HG02678 (cell line): ENCODE results near the gene TRAK1.

Source experiments
- ATAC-seq: cut with Tn5 transposase; IDR thresholded peaks from one replicate; pipeline ENCODE4 v1.9.1; 2021; ENCODE audit warnings: mild to moderate bottlenecking, moderate library complexity; ENCODE audit not compliant: unreplicated experiment

Gene TRAK1

GRCh38 chr3:42066516-42067181, 24.5 kb upstream of the TRAK1 start:
- ATAC-seq = no peak

DNA sequence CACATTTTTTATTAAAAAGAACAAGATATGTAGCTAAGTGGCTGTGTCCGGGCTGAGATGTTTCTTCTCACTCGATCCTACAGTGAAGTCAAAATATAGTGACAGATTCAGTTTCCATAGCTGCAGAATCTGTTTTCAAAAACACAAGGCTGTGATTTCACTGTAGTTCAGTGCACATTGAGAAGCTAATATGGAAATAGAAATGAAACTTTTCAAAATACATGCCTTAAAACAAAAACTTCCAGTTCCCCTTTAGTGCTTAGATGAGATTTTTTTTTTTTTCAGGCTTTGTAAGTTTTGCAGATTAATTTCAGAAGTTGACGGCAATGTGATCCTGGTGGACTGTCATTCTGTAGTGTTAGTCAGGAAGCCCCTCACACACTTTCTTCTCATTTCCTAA, 23.8 kb upstream of the TRAK1 start:
- peak; percentile 89 for ATAC-seq

DNA sequence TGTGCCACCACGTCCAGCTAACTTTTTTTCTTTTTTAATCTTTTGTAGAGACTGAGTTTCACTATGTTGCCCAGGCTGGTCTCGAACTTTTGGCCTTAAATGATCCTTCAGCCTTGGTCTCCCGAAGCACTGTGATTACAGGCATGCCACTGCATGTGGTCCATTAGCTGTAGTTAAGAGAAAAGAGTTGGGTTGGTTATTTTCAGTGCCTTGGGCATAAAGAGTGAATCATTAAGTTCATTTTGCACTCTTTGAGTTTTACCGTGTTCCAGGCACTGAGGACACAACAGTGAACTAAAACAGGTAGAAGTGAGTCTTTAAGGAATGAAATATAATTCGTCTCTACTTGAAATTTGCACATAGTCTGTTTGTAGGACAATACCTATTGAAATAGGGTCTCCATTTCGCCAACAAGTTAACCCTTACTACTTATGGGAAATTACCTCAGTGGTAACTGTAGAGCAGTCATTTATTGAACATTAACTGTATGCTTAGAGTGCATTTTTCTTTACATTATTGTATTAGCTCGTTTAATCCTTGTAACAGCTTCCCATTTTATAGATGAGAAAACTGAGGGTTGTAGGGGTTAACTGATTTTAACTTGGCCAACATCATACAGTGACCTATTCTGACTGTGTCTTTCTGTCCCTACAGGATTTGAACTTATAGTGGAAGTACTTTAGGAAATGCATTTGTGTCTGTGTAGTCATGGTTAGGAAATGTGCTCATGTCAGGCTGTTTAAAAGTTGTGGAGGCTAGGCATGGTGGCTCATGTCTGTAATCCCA, 22.7 kb upstream of the TRAK1 start:
- no peak for ATAC-seq

GRCh38 chr3:42070089-42070488, 21.1 kb upstream of the TRAK1 start:
- ATAC-seq = no peak

GRCh38 chr3:42070524-42070923, 20.6 kb upstream of the TRAK1 start:
- no peak for ATAC-seq

GRCh38 chr3:42071904-42072812, 19.0 kb upstream of the TRAK1 start:
- peak; percentile 47 for ATAC-seq

DNA sequence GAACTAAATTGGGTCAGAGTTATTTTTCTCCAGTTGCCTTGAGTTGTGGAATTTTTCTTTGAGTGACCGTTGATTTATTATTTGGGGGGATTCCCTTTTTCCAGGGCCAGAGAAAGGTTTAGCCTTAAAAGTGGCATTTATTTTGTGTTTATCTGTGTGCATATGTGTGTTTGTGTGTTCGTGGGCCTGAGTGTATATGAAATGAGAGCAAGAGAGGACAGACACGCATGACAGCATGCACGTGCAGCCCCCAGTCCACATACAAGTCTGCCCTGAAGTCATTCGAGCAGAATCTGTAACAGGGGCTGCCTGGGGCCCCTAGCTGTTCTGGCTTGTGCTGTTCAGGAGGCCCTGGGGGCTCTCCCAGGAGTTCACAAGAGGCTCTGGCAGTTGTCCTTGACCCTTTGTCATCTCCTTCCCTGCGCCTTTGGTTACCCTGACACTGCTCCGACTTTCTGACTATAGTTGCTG, 18.3 kb upstream of the TRAK1 start:
- no peak for ATAC-seq

GRCh38 chr3:42077785-42078184, 13.4 kb upstream of the TRAK1 start:
- no peak for ATAC-seq

DNA sequence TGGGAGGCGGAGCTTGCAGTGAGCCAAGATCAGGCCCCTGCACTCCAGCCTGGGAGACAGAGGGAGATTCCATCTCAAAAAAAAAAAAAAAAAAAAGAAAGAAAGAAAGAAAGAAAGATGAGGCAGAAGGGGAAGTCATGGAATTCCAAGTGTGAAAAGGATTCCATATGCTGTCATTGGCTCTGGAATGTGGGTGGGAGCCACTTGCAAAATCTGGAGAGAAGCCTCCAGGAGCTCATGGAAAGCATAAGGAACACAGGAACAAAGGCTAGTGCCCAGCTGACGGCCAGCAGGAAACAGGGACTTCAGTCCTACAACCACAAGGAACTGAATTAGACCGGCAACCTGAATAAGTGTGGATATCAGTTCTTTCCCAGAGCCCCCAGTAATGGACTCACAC, 12.5 kb upstream of the TRAK1 start:
- ATAC-seq = no peak

DNA sequence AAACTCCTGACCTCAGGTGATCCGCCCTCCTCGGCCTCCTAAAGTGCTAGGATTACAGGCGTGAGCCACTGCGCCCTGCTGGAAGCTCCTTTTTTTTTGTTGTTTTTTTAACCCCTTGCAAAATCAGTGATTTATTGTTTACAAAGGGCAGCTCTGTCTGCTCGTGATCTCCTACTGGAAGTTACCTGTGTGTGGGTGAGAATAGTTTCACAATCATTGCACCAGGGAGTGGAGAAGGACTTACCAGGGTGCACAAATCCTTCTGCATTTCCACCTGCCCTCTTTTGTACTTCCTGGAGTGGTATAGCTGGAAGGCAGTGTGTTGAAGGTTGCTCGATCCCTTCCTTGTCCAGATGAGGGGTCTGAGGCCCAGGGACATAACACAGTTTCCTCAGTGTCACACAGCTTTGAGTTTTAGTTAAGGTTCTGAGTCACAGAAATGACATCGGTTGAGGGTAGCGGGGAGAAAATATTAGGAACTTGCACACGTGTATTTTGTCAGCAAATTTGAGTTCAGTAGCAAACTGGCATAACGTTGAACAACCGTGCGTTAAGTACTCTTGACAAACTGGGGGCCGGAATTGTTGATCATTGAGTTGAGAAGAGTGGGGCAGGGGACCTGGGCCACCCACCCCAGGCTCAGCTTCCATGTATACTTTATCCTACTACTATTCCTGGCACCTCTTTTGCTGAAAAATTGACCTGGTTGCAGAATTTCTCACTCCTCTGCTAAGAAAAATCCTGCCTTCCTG, 11.3 kb upstream of the TRAK1 start:
- no peak for ATAC-seq

GRCh38 chr3:42080453-42080872, 10.7 kb upstream of the TRAK1 start:
- ATAC-seq = no peak

- ATAC-seq = no peak
Measured at GRCh38 chr3:42081838-42082473, 9.2 kb upstream of the TRAK1 start.

GRCh38 chr3:42084586-42084985, 6.6 kb upstream of the TRAK1 start:
- no peak for ATAC-seq

- ATAC-seq = no peak
Measured at GRCh38 chr3:42085641-42086376, 5.3 kb upstream of the TRAK1 start.

- peak; percentile 63 for ATAC-seq
Measured at GRCh38 chr3:42088803-42089530, 2.2 kb upstream of the TRAK1 start.

DNA sequence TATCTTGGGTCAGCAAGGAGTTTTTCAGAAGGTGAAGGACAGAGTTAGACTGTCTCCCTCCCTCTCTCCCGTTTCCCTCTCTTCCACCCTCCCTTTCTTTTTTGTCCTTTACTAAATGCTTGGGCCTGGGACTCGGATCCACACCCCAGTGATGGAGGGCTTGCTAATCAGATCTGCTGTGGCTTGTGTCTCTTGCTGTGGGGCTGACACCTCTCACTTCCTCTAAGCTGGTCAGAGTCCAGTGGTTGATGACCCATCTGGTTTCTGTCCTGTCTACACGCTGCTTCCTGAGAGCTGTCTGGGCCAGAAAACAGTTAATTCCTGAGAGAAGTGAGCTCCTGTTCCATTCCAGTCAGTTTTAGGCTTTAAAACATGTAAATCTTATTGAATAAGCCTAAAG, 849 bp downstream of the TRAK1 start:
- no peak for ATAC-seq

DNA sequence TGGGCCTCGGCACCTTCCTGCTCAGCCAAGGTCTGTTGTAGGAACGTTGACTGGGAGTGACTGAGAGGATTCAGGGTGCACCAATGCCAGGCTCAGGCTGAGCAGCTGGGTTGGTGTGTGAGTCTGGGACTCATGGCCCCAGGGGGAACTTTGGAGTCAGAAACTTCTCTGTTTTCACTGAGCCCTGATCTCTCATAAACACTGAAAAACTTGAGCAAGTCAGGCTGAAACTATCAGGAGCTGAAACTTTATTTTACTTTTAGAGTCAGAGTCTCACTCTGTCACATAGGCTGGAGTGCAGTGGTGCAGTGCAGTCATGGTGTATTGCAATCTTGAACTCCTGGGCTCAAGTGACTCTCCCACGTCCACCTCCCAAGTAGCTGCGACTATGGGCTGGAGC, 3.0 kb downstream of the TRAK1 start:
- ATAC-seq = peak; percentile 63

DNA sequence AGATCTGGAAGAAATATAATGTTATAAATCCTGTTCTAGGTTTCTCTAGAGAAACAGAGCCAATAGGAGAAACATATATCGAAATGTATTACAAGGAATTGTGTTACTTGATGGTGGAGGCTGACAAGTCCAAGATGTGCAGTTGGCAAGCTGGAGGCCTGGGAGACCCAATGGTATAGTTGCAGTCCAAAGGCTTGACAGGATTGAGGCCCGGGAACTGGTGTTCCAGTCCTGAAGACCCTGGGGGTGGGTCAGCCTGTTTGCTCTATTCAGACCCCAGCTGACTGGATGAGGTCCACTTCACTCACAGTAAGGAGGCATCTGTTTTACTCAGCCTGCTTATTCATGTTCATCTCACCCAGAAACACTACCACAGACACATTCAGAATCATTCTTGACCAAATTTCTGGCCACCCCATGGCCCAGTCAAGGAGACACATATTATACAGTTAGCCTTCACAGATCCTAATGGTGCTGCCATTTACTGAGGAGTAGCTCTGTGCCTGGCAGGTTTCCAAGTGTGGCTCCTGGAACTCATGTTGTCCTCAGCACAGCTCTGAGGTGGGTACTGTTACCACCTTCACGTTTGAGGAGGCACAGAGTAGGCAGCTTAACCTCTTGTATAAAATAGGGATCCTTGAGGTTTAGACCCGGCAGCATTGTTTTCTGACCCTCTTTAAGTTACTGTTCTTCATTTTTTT, 3.7 kb downstream of the TRAK1 start:
- ATAC-seq = no peak
